Measurements from ENCODE around the gene JAG1.

JAG1 gene

DNA sequence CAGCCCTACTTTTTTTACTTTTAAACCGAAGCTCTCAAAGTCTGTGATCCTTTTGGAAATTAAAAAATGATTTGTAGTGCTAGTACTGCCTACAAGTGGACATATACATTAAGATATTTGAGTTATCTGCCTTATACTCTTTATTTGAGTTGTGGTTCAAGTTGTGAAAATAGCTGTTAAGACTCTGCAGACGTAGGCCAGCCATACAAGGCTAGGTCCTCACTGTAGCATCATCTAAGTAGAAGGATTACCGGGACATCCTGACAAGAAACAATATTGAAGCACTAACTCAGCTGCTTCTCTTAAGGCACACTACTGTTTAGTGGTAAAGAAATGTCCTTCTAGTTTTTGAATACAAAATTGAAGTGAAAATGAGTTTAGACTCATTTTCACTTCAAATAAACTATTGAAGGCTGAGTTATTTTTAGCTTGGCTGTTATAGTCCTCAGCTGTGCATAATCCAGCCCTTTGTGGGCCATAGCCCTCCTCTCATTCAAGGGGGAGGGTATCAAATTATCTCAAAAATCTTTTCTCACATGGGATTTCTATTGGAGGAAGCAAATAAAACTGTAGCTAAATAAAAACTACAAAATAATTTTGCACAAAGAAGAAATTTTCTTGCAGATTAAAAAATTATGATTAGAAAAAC, 68.1 kb downstream of the JAG1 start:
- H3K9ac ChIP-seq (ENCODE audit: low read depth, low read length): no peak overlapping the region
- H3K4me2 ChIP-seq (ENCODE audit: insufficient read depth, low read length): no peak overlapping the region
- H3K4me3 ChIP-seq (ENCODE audit: low read depth in 1 of 2, low read length in 2 of 2): no peak overlapping the region
- DNase-seq (no peak), ATAC-seq (ENCODE audit: insufficient read depth, low read depth) (no peak)
- no peak overlapping the region for H2AFZ ChIP-seq (ENCODE audit: low read depth, low read length)
- H3K9me3 ChIP-seq (ENCODE audit: insufficient read depth, low read length, severe bottlenecking): no peaks in the 10 kb centered on the region
- no peaks in the 10 kb centered on the region for H3K27me3 ChIP-seq (ENCODE audit: insufficient read depth, low read length, poor library complexity)
- no peaks in the 10 kb centered on the region for H3K79me2 ChIP-seq (ENCODE audit: insufficient read depth, low read length)
- no peaks in the 10 kb centered on the region for H4K20me1 ChIP-seq (ENCODE audit: insufficient read depth, low read length)
- TF ChIP-seq, protein P1, sequence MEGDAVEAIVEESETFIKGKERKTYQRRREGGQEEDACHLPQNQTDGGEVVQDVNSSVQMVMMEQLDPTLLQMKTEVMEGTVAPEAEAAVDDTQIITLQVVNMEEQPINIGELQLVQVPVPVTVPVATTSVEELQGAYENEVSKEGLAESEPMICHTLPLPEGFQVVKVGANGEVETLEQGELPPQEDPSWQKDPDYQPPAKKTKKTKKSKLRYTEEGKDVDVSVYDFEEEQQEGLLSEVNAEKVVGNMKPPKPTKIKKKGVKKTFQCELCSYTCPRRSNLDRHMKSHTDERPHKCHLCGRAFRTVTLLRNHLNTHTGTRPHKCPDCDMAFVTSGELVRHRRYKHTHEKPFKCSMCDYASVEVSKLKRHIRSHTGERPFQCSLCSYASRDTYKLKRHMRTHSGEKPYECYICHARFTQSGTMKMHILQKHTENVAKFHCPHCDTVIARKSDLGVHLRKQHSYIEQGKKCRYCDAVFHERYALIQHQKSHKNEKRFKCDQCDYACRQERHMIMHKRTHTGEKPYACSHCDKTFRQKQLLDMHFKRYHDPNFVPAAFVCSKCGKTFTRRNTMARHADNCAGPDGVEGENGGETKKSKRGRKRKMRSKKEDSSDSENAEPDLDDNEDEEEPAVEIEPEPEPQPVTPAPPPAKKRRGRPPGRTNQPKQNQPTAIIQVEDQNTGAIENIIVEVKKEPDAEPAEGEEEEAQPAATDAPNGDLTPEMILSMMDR (IDR thresholded peaks at IDR 0.05; ENCODE audit: borderline replicate concordance, extremely low read depth, low read length, poor library complexity, severe bottlenecking): no peak
- no peak for TF ChIP-seq EZH2 (IDR thresholded peaks at IDR 0.05; ENCODE audit: borderline replicate concordance, low read depth, low read length, severe bottlenecking)
- H3K4me1 ChIP-seq (ENCODE audit: insufficient read depth, low read length): no peaks in the 10 kb centered on the region
- H3K36me3 ChIP-seq (ENCODE audit: insufficient read depth, low read length): peaks cover 39% of the 10 kb centered on the region
- no peak overlapping the region for H3K27ac ChIP-seq (ENCODE audit: low read length)

- TF ChIP-seq, protein P1 (IDR thresholded peaks at IDR 0.05; ENCODE audit: borderline replicate concordance, extremely low read depth, low read length, poor library complexity, severe bottlenecking): no peak
- TF ChIP-seq EZH2 (IDR thresholded peaks at IDR 0.05; ENCODE audit: borderline replicate concordance, low read depth, low read length, severe bottlenecking): no peak
- H3K9ac ChIP-seq (ENCODE audit: low read depth, low read length): no peak overlapping the region
- H3K4me2 ChIP-seq (ENCODE audit: insufficient read depth, low read length): no peak overlapping the region
- no peaks in the 10 kb centered on the region for H3K4me1 ChIP-seq (ENCODE audit: insufficient read depth, low read length)
- H3K79me2 ChIP-seq (ENCODE audit: insufficient read depth, low read length): no peaks in the 10 kb centered on the region
- ATAC-seq (ENCODE audit: insufficient read depth, low read depth) (no peak), DNase-seq (no peak)
- peaks cover 40% of the 10 kb centered on the region for H3K36me3 ChIP-seq (ENCODE audit: insufficient read depth, low read length)
- no peaks in the 10 kb centered on the region for H3K27me3 ChIP-seq (ENCODE audit: insufficient read depth, low read length, poor library complexity)
- H2AFZ ChIP-seq (ENCODE audit: low read depth, low read length): no peak overlapping the region
- no peaks in the 10 kb centered on the region for H4K20me1 ChIP-seq (ENCODE audit: insufficient read depth, low read length)
- no peaks in the 10 kb centered on the region for H3K9me3 ChIP-seq (ENCODE audit: insufficient read depth, low read length, severe bottlenecking)
- no peak overlapping the region for H3K4me3 ChIP-seq (ENCODE audit: low read depth in 1 of 2, low read length in 2 of 2)
- H3K27ac ChIP-seq (ENCODE audit: low read length): no peak overlapping the region
Observed at GRCh38 chr20:10604865-10605440, 68.8 kb downstream of the JAG1 start.

DNA sequence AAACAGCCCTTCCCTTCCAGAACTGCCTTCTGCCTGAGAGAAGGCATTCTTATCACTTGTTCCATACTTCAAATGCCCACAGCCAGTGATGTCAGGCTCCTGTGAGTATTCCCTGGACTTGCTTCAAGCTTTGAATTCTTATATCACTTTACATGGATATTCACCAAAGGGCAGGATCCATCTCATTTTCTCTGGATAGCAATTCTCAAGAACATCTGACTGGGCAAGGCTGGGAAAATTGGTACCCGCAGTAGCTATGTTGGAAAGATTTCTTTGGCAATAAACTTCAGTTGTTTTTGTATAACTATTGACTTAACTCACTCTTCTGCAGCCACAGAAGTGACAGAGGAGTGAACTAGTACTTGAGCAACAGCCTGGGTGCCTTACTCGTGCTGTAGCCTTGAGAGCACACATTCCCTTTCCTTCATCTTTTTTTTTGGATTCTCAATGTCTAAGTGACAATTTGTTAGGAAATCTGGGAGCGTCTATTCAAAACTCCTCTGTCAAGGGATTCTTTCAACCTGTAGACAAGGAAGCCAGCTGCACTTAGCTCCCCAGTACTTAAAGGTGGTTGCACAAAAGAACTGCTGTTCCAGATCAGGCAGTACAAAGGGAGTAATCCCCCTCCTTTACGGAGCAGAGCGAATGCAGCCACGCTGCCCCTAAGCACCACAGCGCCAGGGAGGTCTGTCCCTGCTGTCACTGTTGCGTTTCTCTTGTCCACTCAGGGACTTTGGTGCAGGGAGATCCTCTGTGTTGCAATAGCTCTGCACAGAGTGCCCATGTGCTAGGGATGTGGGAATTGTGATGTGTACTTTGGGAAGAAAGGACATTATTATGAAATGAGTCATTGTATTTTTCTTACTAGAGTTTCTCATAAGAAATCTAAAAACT, 69.6 kb downstream of the JAG1 start:
- ATAC-seq (ENCODE audit: insufficient read depth, low read depth): no peak
- H3K9ac ChIP-seq (ENCODE audit: low read depth, low read length): no peak overlapping the region
- no peak for DNase-seq

More for the DNA sequence above, 69.6 kb downstream of the JAG1 start:
- peaks cover 36% of the 10 kb centered on the region for H3K36me3 ChIP-seq (ENCODE audit: insufficient read depth, low read length)
- H3K27ac ChIP-seq (ENCODE audit: low read length): no peak overlapping the region
- H4K20me1 ChIP-seq (ENCODE audit: insufficient read depth, low read length): no peaks in the 10 kb centered on the region
- no peak overlapping the region for H3K4me2 ChIP-seq (ENCODE audit: insufficient read depth, low read length)
- no peak overlapping the region for H2AFZ ChIP-seq (ENCODE audit: low read depth, low read length)
- no peaks in the 10 kb centered on the region for H3K27me3 ChIP-seq (ENCODE audit: insufficient read depth, low read length, poor library complexity)
- no peaks in the 10 kb centered on the region for H3K79me2 ChIP-seq (ENCODE audit: insufficient read depth, low read length)
- H3K9me3 ChIP-seq (ENCODE audit: insufficient read depth, low read length, severe bottlenecking): no peaks in the 10 kb centered on the region
- no peak for TF ChIP-seq EZH2 (IDR thresholded peaks at IDR 0.05; ENCODE audit: borderline replicate concordance, low read depth, low read length, severe bottlenecking)
- TF ChIP-seq, protein P1 (IDR thresholded peaks at IDR 0.05; ENCODE audit: borderline replicate concordance, extremely low read depth, low read length, poor library complexity, severe bottlenecking): no peak
- H3K4me1 ChIP-seq (ENCODE audit: insufficient read depth, low read length): no peaks in the 10 kb centered on the region
- H3K4me3 ChIP-seq (ENCODE audit: low read depth in 1 of 2, low read length in 2 of 2): no peak overlapping the region
